ENCODE measurements around the gene FAM13B. TPM values are rescaled to one million over a fixed set of nuclear protein-coding genes. Genes with fewer than 3 reads are reported as not detected.
A peak's percentile ranks its signal among the peaks of the same experiment; 100 is the strongest.

FAM13B gene
- total and polyA plus RNA-seq, 2 of the 8 experiments (the other 6 are each of a cell fraction or from before 2014, with no cell fraction given): 6.4 to 17.0 TPM

GRCh38 chr5:138022912-138023311 is 10.0 kb downstream of the FAM13B start:
- H4K20me1 ChIP-seq (replicated peaks in 1 of 2; ENCODE audit: control insufficient read depth in 1 of 2, insufficient read depth in 2 of 2, low read length in 2 of 2): peaks cover 8 to 9% of the 10 kb centered on the region in 2 experiments

More at GRCh38 chr5:138022912-138023311, 10.0 kb downstream of the FAM13B start:
- H2BK5ac ChIP-seq (ENCODE audit: low read depth, low read length): no peak overlapping the region
- H4K91ac ChIP-seq (replicated peaks; ENCODE audit: insufficient read length, low read length): no peak overlapping the region
- no peak overlapping the region for H3K9ac ChIP-seq (replicated peaks in 1 of 4; ENCODE audit: extremely low read depth in 1 of 4, low read depth in 3 of 4, low read length in 3 of 4)
- no peak overlapping the region for H3K4ac ChIP-seq (replicated peaks; ENCODE audit: insufficient read length, low read depth, low read length)
- H3K18ac ChIP-seq (ENCODE audit: extremely low read depth, low read length): no peak overlapping the region
- H3K79me2 ChIP-seq (ENCODE audit: control insufficient read depth in 1 of 2, insufficient read depth in 2 of 2, low read length in 2 of 2): peaks cover 8 to 83% of the 10 kb centered on the region in 2 experiments
- H3K27me3 ChIP-seq (replicated peaks in 1 of 4; ENCODE audit: control insufficient read depth in 3 of 4, extremely low read depth in 1 of 4, insufficient read depth in 3 of 4, low read length in 3 of 4): no peaks in the 10 kb centered on the region
- H4K8ac ChIP-seq (ENCODE audit: extremely low read depth, insufficient read depth, low read length): no peak overlapping the region
- no peak for FAIRE-seq
- TF ChIP-seq E2F6 (IDR thresholded peaks at IDR 0.05) (no peak), SAP30 (IDR thresholded peaks at IDR 0.05; ENCODE audit: insufficient read depth, insufficient replicate concordance, low read length) (no peak), KDM1A (IDR thresholded peaks at IDR 0.05; ENCODE audit: borderline replicate concordance, low read length) (no peak), RXRA (IDR thresholded peaks at IDR 0.05; ENCODE audit: insufficient read depth, low read depth, low read length) (no peak), TBP (IDR thresholded peaks at IDR 0.05; ENCODE audit: low read depth, low read length) (no peak), TCF12 (IDR thresholded peaks at IDR 0.05; ENCODE audit: low read depth, low read length) (no peak), SP2 (IDR thresholded peaks at IDR 0.05; ENCODE audit: low read length) (no peak), BACH1 (IDR thresholded peaks at IDR 0.05; ENCODE audit: low read length) (no peak)
- no peak overlapping the region for H2BK15ac ChIP-seq (ENCODE audit: low read length)
- H3K14ac ChIP-seq (ENCODE audit: insufficient read length): no peak overlapping the region
- no peaks in the 10 kb centered on the region for H3K9me3 ChIP-seq (ENCODE audit: insufficient read depth in 2 of 2, low read depth in 1 of 2, low read length in 1 of 2)
- H2BK12ac ChIP-seq (ENCODE audit: low read depth, low read length): no peak overlapping the region
- H3K23ac ChIP-seq (ENCODE audit: insufficient read length): peak overlapping the region; percentile 5
- H3K79me1 ChIP-seq (ENCODE audit: low read depth, low read length): peaks cover 3% of the 10 kb centered on the region
- H4K5ac ChIP-seq (ENCODE audit: insufficient read length, low read depth, low read length): no peak overlapping the region
- H3K4me2 ChIP-seq (ENCODE audit: insufficient read depth in 1 of 2, low read depth in 2 of 2, low read length in 2 of 2): no peak overlapping the region
- POLR2A ChIA-PET (ENCODE audit: partially characterized antibody): interaction anchor here (0.6 to 1.2 kb wide), 2 partner anchors 10 to 276 kb away, joined by 3 read pairs; partner anchors contain the start of gene FAM13B
- H3K56ac ChIP-seq (replicated peaks; ENCODE audit: insufficient read length, low read depth, low read length): no peak overlapping the region
- H3K27ac ChIP-seq (ENCODE audit: low read depth, low read length): no peak overlapping the region
- no peak for DNase-seq (ENCODE audit: low read depth in 1 of 2, low spot score in 2 of 2)
- CTCF ChIA-PET (ENCODE audit: partially characterized antibody): interaction anchor here (0.6 to 0.7 kb wide), 2 partner anchors 17 to 18 kb away, joined by 3 read pairs; no protein-coding TSS in a partner anchor
- H3K4me3 ChIP-seq (ENCODE audit: extremely low read depth in 1 of 4, insufficient read depth in 2 of 4, low read depth in 3 of 4, low read length in 4 of 4): no peak overlapping the region
- H3K4me1 ChIP-seq (replicated peaks in 1 of 4; ENCODE audit: control insufficient read depth in 3 of 4, insufficient read depth in 4 of 4, low read length in 3 of 4): no peaks in the 10 kb centered on the region; a peak in 1 of 7 replicates
- WGBS, 2 experiments (ENCODE audit: extremely low coverage in 1 of 2, insufficient coverage in 1 of 2, insufficient read length in 1 of 2, insufficient replicate concordance in 2 of 2, low coverage in 1 of 2, low lambda C conversion rate in 2 of 2, missing lambda C conversion rate in 1 of 2): 90% methylated on average over 3 of the region's 3 CpGs; no CpG with 5 or more reads in 1 of the 2 experiments
- no peaks in the 10 kb centered on the region for H3K23me2 ChIP-seq (ENCODE audit: low read depth, low read length)
- no peak overlapping the region for H2BK20ac ChIP-seq (ENCODE audit: low read length)
- no peak overlapping the region for H2BK120ac ChIP-seq (replicated peaks; ENCODE audit: low read depth, low read length)
- H2AK5ac ChIP-seq (ENCODE audit: low read depth, low read length): no peak overlapping the region
- no peak overlapping the region for H2AFZ ChIP-seq (ENCODE audit: low read length)
- peaks cover 0 to 33% (median 13%) of the 10 kb centered on the region in 4 experiments; a peak in 5 of 8 replicates for H3K36me3 ChIP-seq (ENCODE audit: control insufficient read depth in 2 of 4, insufficient read depth in 4 of 4, low read length in 3 of 4)

All from H1 (cell line).